Measurements from ENCODE around the gene INTS1.

Gene INTS1

DNA sequence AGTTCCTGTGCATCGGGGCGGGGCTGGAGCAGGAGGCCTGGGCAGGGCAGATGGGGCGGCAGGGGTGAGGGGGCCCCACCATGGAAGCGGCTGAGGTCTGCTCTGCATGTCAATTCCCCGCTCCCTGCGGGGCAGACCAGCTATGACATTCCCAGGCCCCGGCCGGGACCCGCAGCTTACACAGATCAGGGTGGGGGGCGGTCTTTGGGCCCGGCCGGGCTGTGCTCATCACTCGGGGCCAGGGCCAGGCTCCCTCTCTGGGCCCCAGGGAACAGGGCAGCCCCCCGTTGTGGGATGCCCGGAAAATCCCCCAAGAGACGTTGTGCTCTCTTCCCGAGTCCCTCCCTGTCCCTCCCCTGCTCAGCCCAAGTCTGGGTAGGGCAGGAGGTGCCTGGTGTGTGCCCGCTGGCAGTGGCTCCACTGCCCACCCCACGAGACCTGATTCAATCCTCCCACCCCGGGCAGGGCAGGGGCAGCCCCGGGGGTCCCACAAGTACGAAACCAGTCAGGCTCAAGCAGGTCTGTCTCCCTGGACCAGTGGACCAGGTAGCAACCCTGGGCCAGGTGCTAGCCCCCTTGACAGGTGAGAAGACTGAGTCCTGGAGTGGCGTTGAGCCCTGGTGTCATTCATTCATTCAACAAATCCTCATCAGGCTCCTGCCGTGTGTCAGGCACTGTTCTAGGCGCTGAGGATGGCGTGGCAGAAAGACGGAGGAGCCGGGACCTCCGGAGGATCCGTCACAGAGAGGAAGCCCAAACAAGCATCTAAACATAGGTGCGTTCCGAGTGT, 73.9 kb downstream of the INTS1 start:
- DNase-seq = no peak

DNA sequence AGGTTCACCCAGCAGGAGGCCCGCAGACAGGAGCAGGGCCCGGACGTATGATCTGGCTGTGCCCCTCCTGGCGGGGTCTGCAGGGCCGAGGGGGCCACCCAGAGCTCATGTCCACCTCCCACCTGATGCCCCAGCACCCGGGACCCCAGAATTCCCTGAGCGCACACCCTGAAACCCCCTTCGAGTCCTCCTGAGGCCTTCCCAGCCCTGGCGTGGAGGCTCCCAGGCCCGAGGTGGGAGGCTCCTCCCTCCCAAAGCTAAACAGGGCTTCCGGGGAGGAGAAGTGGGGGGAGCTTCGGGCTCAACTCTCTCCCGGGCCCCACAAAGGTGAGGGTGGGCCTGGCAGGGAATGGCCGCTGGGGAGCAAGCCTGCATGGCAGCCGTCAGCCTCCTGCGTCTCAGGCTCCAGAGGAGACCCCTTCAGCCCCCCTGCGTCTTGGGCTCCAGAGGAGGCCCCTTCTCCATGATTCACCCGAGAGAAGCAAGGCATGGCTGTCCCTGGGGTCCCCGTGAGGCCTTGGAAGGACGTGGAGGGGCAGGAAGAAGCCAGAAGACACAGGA, 75.2 kb downstream of the INTS1 start:
- no peak for DNase-seq

DNA sequence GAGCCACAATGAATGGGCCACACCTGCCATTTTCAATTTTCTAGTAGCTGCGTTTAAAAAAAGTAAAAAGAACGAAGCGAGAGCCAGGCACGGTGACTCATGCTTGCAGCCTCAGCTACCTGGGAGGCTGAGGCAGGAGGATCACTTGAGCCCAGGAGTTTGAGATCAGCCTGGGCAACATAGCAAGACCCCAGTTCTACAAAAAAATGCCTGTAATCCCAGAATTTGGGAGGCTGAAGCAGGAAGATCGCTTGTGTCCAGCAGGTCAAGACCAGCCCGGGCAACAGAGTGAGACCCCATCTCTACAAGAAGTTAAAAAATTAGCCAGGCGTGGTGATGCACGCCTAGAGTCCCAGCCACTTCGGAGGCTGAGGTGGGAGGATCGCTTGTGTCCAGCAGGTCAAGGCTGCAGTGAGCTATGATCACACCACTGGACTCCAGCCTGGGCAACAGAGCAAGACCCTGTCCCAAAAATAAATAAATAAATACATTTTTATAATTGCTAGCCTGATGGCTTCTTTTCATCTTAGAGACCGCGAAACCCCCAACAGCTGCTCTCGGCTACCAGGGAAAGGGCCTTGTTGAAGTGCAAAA, 77.0 kb downstream of the INTS1 start:
- DNase-seq = no peak

DNA sequence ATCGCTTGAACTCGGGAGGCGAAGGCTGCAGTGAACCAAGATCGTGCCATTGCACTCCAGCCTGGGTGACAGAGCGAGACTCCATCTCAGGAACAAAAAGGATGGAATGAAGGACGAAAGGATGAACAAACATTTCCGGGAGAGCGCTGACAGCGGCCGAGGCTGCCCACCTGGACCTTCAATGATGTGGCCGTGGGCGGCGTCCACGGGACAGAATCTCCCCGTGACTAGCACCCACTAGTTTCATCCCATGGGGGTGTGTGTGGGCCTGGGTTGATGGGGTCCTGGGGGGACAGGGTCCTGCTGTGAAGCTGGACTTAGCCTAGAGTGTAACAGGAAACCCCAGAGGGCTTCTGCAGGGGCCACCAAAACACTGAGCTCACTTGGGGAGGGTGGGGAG, 77.7 kb downstream of the INTS1 start:
- no peak for DNase-seq

DNA sequence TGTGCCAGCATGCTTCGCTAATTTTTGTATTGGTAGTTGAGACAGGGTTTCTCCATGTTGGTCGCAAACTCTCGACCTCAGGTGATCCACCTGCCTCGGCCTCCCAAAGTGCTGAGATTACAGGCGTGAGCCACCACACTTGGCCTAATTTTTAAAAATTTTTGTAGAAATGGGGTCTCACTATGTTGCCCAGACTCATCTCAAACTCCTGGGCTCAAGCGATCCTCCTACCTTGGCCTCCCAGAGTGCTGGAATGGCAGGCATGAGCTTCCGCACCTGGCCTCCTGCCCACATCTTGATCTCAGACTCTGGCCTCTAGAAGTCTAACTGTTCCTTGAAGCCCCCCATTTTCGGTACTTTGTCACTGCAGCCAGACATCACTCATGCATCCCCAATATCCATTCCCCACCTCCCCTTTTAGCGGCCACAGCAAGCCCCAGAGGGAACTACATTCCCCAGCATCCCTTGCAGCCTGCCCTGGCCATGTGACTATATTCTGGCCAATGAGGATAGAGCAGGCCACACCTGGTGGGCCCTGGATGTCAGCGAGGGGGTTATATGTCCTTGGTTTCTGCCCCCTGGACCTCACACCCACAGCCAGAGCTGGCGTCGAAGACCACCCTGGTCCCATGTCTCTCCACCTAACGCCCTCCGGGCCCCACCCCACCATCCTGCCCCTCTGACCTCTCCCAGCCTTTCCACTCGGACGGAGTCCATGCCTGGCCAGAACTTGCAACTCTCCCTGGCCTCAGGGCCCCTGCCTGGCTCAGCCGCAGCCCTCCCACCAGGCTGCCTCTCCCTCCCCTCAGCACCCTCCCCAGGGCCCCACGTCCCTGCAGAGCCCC, 78.7 kb downstream of the INTS1 start:
- DNase-seq = no peak

DNA sequence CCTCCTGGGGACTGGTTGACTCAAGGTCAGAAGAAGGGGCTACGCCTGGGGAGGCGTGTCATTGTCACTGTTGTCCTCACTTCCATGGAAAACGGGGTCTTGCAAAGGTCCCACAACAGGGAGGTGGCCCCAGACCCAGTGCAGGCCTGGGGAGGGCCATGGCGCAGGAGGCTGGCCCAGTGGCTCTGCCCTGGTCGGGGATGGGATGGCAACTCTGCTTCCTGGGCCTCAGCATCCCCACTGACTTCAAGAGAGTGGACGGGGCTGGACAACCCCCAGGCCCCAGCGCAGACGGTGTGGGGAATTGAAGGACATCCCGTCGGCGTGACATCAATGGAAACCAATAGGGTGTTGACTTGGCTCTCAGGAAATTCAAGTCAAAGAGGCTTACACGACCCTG, 80.1 kb downstream of the INTS1 start:
- DNase-seq = no peak

DNA sequence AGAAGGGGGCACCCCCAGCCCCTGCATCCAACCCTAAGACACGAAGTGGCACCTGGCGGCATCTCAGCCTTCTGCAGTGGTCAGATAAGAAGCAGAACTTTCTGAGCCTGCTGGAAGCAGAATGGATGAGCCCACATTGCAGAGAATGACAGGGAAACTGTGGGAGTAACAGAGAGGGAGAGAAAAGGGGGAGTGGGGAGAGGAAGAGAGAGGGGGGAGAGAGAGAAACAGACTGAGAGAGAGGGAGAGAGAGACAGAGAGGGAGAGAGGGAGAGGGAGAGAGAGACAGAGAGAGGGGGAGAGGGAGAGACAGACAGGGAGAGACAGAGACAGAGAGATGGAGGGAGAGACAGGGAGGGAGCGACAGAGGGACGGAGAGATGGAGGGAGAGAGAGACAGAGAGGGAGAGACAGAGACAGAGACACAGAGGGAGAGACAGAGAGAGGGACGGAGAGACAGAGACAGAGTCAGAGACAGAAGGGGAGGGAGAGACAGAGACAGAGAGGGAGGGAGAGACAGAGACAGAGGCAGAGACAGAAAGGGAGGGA, 80.9 kb downstream of the INTS1 start:
- DNase-seq = no peak

DNA sequence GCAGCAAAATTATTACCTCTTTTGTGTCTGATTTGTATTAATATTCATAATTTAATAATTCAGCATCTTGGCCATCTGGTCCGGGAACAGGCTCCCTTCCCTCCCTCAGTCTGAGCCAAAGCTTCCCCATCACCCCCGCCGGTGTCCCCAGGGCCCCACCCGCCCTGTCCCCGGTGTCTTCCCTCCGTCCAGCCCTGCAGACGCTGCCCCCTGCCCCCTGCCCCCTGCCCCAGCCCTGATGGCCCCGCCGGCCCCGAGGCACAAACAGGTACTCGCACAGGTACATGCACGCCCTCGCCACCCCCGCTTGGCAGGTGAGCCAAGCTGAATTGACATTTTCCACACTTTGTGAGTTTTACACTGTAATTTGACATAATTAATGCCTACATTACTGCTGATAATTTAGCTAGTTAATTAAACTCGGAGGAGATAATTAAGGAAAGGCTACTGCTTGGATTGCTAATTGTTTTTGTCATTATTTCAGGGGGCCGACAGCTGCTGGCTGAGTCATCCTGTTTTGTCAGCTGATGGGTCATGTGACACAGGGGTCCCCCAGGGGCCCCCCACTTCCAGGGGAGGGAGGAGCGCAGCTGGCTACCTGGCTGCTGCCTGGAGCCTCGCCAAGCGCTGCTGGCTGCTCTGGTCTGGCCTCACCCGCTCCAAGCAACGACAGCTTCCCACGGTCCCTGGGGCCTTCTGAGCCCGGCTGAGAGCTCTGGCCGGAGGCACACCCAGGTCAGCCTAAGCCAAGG, 81.5 kb downstream of the INTS1 start:
- peak; percentile 94 for DNase-seq

DNA sequence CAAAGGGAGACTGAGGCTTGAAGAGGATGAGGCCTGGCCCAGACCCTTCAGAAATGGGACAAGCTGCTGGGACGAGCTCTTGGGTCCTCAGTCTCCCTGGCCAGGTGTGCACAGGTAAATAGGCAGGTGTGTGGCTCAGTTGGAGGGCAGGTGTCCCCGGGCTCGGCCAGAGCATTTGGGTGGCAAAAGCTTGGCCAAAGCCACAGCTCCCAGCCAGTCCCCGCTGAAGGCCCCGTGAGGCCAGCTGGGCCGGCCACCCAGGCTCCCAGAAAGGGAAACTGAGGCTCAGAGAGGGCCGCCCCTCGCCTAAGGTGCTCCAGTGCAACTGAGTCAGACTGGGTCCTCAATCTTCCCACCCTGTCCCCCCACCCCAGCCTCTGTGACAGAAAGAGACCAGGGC, 82.2 kb downstream of the INTS1 start:
- DNase-seq = no peak

DNA sequence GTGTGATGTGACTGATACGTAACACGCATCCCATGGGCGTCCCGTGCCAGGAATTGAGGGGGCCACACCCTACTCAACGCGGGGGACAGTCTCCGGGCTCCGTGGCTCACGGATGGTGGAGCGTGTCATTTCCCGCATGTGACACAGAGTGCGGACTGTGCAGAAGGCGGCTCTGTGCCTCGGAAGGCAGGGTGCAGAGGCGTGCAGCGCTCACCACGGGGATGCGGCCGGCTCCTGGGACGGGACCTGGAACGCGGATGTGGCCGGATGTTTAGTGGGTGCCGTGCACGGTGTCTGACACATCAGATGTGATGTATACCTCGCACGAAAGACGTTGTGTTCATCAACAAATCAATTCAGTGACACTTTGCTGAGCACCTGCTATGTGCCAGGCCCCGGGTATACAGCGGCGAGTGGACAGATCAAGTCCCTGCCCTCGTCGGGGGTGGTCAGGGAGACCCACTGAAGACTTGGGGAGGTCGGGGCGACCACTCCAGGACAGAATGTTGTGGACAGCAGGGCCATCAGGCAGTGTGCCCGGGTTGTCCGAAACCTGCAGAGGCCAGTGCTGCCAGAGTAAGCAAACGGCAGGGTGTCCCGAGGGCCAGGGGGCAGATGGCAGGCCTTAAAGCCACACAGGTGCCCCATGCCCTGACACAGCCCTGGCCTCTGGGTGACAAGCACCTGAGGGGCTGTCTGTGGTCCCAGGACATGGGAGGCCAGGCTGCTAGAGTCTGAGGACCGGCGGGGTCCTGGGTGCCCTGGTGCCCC, 83.0 kb downstream of the INTS1 start:
- DNase-seq = no peak
